GM23338 (cell line): Measurements from ENCODE around the gene RAB40C. TPM values are rescaled to one million over a fixed set of nuclear protein-coding genes. Genes with fewer than 3 reads are reported as not detected.
A peak's percentile ranks its signal among the peaks of the same experiment; 100 is the strongest.

Experiments
- ATAC-seq: fragments of 200-7000 bp; cut with Tn5 transposase; 3 replicates; pipeline ENCODE4 v1.9.1; 2020
- DNase-seq: peaks from one replicate; pipeline ENCODE4 v3.0.0-alpha.2; 2015; ENCODE audit warnings: low spot score
- H2AFZ ChIP-seq: fragments of 200-600 bp; sonication (generic); 2 replicates; pipeline ENCODE4 v1.8.0; 2016; ENCODE audit warnings: antibody characterized with exemption, mild to moderate bottlenecking, moderate library complexity
- H3F3A ChIP-seq: fragments of 200-600 bp; sonication (generic); replicated peaks from 2 replicates; pipeline ENCODE4 v1.8.0; 2017; ENCODE audit warnings: antibody characterized with exemption, mixed run types, low read depth
- H3K27ac ChIP-seq: fragments of 200-600 bp; sonication (generic); 2 replicates; pipeline ENCODE4 v1.6.1; 2016; ENCODE audit warnings: low read depth
- H3K27me3 ChIP-seq: fragments of 200-600 bp; sonication (generic); 2 replicates; pipeline ENCODE4 v1.8.0; 2016; ENCODE audit warnings: mild to moderate bottlenecking, mixed run types, moderate library complexity; ENCODE audit not compliant: insufficient read depth
- H3K36me3 ChIP-seq: fragments of 200-600 bp; sonication (generic); 2 replicates; pipeline ENCODE4 v1.8.0; 2016; ENCODE audit warnings: mild to moderate bottlenecking; ENCODE audit not compliant: insufficient read depth
- H3K4me1 ChIP-seq: fragments of 200-600 bp; sonication (generic); 2 replicates; pipeline ENCODE4 v1.8.0; 2016; ENCODE audit warnings: mild to moderate bottlenecking, moderate library complexity; ENCODE audit not compliant: insufficient read depth
- H3K4me2 ChIP-seq: fragments of 200-600 bp; sonication (generic); 2 replicates; pipeline ENCODE4 v1.7.1; 2017; ENCODE audit warnings: mixed run types
- H3K4me3 ChIP-seq: fragments of 200-600 bp; sonication (generic); 2 replicates; pipeline ENCODE4 v1.6.1; 2016; ENCODE audit warnings: mixed run types
- H3K79me2 ChIP-seq: fragments of 200-600 bp; sonication (generic); replicated peaks from 2 replicates; pipeline ENCODE4 v1.8.0; 2017; ENCODE audit warnings: mild to moderate bottlenecking; ENCODE audit not compliant: insufficient read depth
- H3K9me2 ChIP-seq: fragments of 200-600 bp; sonication (generic); 2 replicates; pipeline ENCODE4 v1.8.0; 2017; ENCODE audit not compliant: insufficient read depth
- H4K20me1 ChIP-seq: fragments of 200-600 bp; sonication (generic); replicated peaks from 2 replicates; pipeline ENCODE4 v1.8.0; 2017; ENCODE audit warnings: mild to moderate bottlenecking; ENCODE audit not compliant: insufficient read depth
- H3K27ac Mint-ChIP-seq: 2 replicates; pipeline ENCODE4 v1.8.0; 2020; ENCODE audit warnings: inconsistent platforms, mild to moderate bottlenecking, moderate library complexity, mixed read lengths
- H3K27me3 Mint-ChIP-seq: 3 replicates; pipeline ENCODE4 v1.8.0; 2022; ENCODE audit warnings: low read depth, mild to moderate bottlenecking, moderate library complexity, mixed read lengths, inconsistent platforms; ENCODE audit not compliant: insufficient read depth, poor library complexity
- H3K36me3 Mint-ChIP-seq: 3 replicates; pipeline ENCODE4 v1.8.0; 2021; ENCODE audit warnings: low read depth, mild to moderate bottlenecking, inconsistent platforms, moderate library complexity, mixed read lengths
- H3K4me1 Mint-ChIP-seq: 3 replicates; pipeline ENCODE4 v1.8.0; 2020; ENCODE audit warnings: mild to moderate bottlenecking, inconsistent platforms, mixed read lengths
- H3K4me3 Mint-ChIP-seq: 3 replicates; pipeline ENCODE4 v1.8.0; 2021; ENCODE audit warnings: moderate library complexity, mild to moderate bottlenecking, inconsistent platforms, mixed read lengths
- H3K9me3 Mint-ChIP-seq: 3 replicates; pipeline ENCODE4 v1.8.0; 2020; ENCODE audit warnings: moderate library complexity, mild to moderate bottlenecking, inconsistent platforms, mixed read lengths
- CREB1 ChIP-seq: fragments of 250-450 bp; sonication (Bioruptor Pico); IDR thresholded peaks from 2 replicates; pipeline ENCODE4 v1.5.0; 2020; ENCODE audit warnings: low read depth, mild to moderate bottlenecking, moderate library complexity
- EZH2 ChIP-seq: fragments of 200-600 bp; sonication (generic); IDR thresholded peaks from one replicate; pipeline ENCODE4 v1.8.0; 2017; ENCODE audit warnings: antibody characterized with exemption, mild to moderate bottlenecking, low read depth; ENCODE audit not compliant: unreplicated experiment
- EZH2phosphoT487 ChIP-seq: fragments of 200-600 bp; sonication (generic); IDR thresholded peaks from one replicate; pipeline ENCODE4 v1.8.1; 2018; ENCODE audit warnings: antibody characterized with exemption; ENCODE audit not compliant: unreplicated experiment
- JUNB ChIP-seq: IDR thresholded peaks from one replicate; pipeline ENCODE4 v1.6.1; 2016; ENCODE audit warnings: antibody characterized with exemption; ENCODE audit not compliant: unreplicated experiment
- NANOG ChIP-seq: IDR thresholded peaks from 2 replicates; pipeline ENCODE4 v1.6.1; 2016; ENCODE audit warnings: antibody characterized with exemption, borderline replicate concordance
- POLR2AphosphoS5 ChIP-seq: IDR thresholded peaks from 2 replicates; pipeline ENCODE4 v1.6.1; 2016; ENCODE audit warnings: antibody characterized with exemption, low read depth
- STAT1 ChIP-seq: IDR thresholded peaks from one replicate; pipeline ENCODE4 v1.6.1; 2016; ENCODE audit warnings: antibody characterized with exemption; ENCODE audit not compliant: unreplicated experiment
- ZNF114 ChIP-seq: fragments of 250-450 bp; sonication (Bioruptor Pico); IDR thresholded peaks from 2 replicates; pipeline ENCODE4 v1.5.0; 2020; ENCODE audit warnings: mild to moderate bottlenecking, moderate library complexity
- ZNF331 ChIP-seq: fragments of 250-450 bp; sonication (Bioruptor Pico); IDR thresholded peaks from 2 replicates; pipeline ENCODE4 v1.5.0; 2020; ENCODE audit warnings: low read depth, mild to moderate bottlenecking, moderate library complexity
- polyA plus RNA-seq: library from polyadenylated mRNA; unstranded; fragments of >200 nt; fragmentation: Nextera tagmentation; extraction: Ambion mirVana; gene quantifications from 2 replicates; pipeline ENCODE4 v1.2.1, GENCODE V29; 2016
- total RNA-seq: library from RNA; depleted of rRNA; stranded (reverse); fragments of >200 nt; shearing (Covaris generic); gene quantifications from 2 replicates; pipeline ENCODE4 v1.2.3, GENCODE V29; 2014
- TF ChIP-seq, protein P1 (sequence below), 2 experiments: fragments of 200-600 bp in 1 of 2; sonication (generic) in 1 of 2; conservative IDR thresholded peaks; 2 replicates each; pipeline versions ENCODE4 v1.5.1 to v1.6.1; 2016 to 2017; ENCODE audit warnings: antibody characterized with exemption in 2 of 2, low read depth in 2 of 2, mild to moderate bottlenecking in 2 of 2, moderate library complexity in 1 of 2
- TF ChIP-seq, protein P2 (sequence below): fragments of 250-450 bp; sonication (Bioruptor Pico); IDR thresholded peaks from 2 replicates; pipeline ENCODE4 v1.5.0; 2020; ENCODE audit warnings: mild to moderate bottlenecking, moderate library complexity
- TF ChIP-seq, protein P3 (sequence below): IDR thresholded peaks from one replicate; pipeline ENCODE4 v1.6.1; 2018; ENCODE audit warnings: antibody characterized with exemption; ENCODE audit not compliant: unreplicated experiment
- TF ChIP-seq, protein P4 (sequence below): IDR thresholded peaks from 2 replicates; pipeline ENCODE4 v1.6.1; 2016; ENCODE audit warnings: antibody characterized with exemption

Gene RAB40C
- total and polyA plus RNA-seq, 2 experiments from 2014 or later = 11.2 to 24.6 TPM

DNA sequence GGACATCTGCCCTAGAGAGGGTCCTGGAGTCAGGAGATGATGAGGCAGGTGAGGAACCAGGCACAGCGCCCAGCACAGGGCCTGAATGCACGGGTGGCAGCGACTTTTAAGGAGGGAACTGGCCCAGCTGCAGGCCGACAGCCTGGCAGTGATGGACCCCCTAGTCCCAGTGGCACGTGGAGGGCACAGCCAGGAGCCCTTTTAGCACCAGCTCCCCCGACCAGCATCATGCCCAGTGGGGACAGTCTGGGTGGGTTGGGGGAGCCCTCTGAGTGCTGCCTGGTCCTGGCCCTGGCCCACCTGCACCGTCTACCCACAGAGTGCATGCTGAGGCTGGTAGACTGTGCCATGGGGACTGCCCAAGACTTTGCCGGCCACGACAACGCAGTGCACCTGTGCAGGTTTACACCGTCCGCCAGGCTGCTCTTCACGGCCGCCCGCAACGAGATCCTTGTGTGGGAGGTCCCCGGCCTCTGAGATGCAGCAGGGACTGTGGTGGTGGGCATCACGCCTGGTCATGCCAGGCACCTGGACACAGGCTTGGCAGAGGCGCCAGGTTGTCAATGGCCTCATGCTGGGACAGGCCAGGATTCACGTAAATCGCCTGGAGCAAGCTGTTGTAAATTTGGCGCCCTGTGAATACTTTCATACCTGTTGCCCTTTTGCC, 77.4 kb downstream of the RAB40C start:
- peak overlapping the region; percentile 71; the same call in 2 of the 3 replicates for H3K4me3 Mint-ChIP-seq
- Histone ChIP-seq H3K36me3 (peaks cover 11% of the 10 kb centered on the region; the same call in 1 of the 2 replicates), H3F3A (peaks cover 6% of the 10 kb centered on the region; the same call in 1 of the 2 replicates), H2AFZ (no peak overlapping the region), H3K79me2 (peaks cover 16% of the 10 kb centered on the region), H3K4me3 (peak overlapping the region; percentile 91; the same call in 1 of the 2 replicates), H3K27ac (0 out of 2 replicates have a peak overlapping the region, but pooled peaks have one; percentile 45), H3K4me1 (no peaks in the 10 kb centered on the region), H3K27me3 (no peaks in the 10 kb centered on the region), H3K4me2 (no peak overlapping the region), H3K9me2 (no peaks in the 10 kb centered on the region), H4K20me1 (no peaks in the 10 kb centered on the region; the same call in 1 of the 2 replicates)
- peaks cover 23% of the 10 kb centered on the region for H3K36me3 Mint-ChIP-seq
- peaks cover 4% of the 10 kb centered on the region for H3K27me3 Mint-ChIP-seq
- H3K9me3 Mint-ChIP-seq = no peaks in the 10 kb centered on the region; the same call in 2 of the 3 replicates
- no peak for DNase-seq
- H3K27ac Mint-ChIP-seq = no peak overlapping the region; the same call in 1 of the 2 replicates
- H3K4me1 Mint-ChIP-seq = no peaks in the 10 kb centered on the region
- no peak for ATAC-seq
- TF ChIP-seq POLR2AphosphoS5 (no peak), NANOG (no peak), STAT1 (no peak), EZH2 (no peak), EZH2phosphoT487 (no peak), CREB1 (CRISPR knock-in tag) (no peak), ZNF114 (CRISPR knock-in tag) (no peak), ZNF331 (CRISPR knock-in tag) (no peak), JUNB (no peak)
- TF ChIP-seq, protein P1, sequence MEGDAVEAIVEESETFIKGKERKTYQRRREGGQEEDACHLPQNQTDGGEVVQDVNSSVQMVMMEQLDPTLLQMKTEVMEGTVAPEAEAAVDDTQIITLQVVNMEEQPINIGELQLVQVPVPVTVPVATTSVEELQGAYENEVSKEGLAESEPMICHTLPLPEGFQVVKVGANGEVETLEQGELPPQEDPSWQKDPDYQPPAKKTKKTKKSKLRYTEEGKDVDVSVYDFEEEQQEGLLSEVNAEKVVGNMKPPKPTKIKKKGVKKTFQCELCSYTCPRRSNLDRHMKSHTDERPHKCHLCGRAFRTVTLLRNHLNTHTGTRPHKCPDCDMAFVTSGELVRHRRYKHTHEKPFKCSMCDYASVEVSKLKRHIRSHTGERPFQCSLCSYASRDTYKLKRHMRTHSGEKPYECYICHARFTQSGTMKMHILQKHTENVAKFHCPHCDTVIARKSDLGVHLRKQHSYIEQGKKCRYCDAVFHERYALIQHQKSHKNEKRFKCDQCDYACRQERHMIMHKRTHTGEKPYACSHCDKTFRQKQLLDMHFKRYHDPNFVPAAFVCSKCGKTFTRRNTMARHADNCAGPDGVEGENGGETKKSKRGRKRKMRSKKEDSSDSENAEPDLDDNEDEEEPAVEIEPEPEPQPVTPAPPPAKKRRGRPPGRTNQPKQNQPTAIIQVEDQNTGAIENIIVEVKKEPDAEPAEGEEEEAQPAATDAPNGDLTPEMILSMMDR (conservative IDR thresholded peaks at IDR 0.05; ENCODE audit: low read depth in 2 of 2) = no peak
- TF ChIP-seq, protein P2, sequence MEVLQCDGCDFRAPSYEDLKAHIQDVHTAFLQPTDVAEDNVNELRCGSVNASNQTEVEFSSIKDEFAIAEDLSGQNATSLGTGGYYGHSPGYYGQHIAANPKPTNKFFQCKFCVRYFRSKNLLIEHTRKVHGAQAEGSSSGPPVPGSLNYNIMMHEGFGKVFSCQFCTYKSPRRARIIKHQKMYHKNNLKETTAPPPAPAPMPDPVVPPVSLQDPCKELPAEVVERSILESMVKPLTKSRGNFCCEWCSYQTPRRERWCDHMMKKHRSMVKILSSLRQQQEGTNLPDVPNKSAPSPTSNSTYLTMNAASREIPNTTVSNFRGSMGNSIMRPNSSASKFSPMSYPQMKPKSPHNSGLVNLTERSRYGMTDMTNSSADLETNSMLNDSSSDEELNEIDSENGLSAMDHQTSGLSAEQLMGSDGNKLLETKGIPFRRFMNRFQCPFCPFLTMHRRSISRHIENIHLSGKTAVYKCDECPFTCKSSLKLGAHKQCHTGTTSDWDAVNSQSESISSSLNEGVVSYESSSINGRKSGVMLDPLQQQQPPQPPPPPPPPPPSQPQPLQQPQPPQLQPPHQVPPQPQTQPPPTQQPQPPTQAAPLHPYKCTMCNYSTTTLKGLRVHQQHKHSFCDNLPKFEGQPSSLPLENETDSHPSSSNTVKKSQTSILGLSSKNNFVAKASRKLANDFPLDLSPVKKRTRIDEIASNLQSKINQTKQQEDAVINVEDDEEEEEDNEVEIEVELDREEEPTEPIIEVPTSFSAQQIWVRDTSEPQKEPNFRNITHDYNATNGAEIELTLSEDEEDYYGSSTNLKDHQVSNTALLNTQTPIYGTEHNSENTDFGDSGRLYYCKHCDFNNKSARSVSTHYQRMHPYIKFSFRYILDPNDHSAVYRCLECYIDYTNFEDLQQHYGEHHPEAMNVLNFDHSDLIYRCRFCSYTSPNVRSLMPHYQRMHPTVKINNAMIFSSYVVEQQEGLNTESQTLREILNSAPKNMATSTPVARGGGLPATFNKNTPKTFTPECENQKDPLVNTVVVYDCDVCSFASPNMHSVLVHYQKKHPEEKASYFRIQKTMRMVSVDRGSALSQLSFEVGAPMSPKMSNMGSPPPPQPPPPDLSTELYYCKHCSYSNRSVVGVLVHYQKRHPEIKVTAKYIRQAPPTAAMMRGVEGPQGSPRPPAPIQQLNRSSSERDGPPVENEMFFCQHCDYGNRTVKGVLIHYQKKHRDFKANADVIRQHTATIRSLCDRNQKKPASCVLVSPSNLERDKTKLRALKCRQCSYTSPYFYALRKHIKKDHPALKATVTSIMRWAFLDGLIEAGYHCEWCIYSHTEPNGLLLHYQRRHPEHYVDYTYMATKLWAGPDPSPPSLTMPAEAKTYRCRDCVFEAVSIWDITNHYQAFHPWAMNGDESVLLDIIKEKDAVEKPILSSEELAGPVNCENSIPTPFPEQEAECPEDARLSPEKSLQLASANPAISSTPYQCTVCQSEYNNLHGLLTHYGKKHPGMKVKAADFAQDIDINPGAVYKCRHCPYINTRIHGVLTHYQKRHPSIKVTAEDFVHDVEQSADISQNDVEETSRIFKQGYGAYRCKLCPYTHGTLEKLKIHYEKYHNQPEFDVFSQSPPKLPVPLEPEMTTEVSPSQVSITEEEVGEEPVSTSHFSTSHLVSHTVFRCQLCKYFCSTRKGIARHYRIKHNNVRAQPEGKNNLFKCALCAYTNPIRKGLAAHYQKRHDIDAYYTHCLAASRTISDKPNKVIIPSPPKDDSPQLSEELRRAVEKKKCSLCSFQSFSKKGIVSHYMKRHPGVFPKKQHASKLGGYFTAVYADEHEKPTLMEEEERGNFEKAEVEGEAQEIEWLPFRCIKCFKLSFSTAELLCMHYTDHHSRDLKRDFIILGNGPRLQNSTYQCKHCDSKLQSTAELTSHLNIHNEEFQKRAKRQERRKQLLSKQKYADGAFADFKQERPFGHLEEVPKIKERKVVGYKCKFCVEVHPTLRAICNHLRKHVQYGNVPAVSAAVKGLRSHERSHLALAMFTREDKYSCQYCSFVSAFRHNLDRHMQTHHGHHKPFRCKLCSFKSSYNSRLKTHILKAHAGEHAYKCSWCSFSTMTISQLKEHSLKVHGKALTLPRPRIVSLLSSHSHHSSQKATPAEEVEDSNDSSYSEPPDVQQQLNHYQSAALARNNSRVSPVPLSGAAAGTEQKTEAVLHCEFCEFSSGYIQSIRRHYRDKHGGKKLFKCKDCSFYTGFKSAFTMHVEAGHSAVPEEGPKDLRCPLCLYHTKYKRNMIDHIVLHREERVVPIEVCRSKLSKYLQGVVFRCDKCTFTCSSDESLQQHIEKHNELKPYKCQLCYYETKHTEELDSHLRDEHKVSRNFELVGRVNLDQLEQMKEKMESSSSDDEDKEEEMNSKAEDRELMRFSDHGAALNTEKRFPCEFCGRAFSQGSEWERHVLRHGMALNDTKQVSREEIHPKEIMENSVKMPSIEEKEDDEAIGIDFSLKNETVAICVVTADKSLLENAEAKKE (CRISPR knock-in tag) = no peak
- TF ChIP-seq, protein P3, sequence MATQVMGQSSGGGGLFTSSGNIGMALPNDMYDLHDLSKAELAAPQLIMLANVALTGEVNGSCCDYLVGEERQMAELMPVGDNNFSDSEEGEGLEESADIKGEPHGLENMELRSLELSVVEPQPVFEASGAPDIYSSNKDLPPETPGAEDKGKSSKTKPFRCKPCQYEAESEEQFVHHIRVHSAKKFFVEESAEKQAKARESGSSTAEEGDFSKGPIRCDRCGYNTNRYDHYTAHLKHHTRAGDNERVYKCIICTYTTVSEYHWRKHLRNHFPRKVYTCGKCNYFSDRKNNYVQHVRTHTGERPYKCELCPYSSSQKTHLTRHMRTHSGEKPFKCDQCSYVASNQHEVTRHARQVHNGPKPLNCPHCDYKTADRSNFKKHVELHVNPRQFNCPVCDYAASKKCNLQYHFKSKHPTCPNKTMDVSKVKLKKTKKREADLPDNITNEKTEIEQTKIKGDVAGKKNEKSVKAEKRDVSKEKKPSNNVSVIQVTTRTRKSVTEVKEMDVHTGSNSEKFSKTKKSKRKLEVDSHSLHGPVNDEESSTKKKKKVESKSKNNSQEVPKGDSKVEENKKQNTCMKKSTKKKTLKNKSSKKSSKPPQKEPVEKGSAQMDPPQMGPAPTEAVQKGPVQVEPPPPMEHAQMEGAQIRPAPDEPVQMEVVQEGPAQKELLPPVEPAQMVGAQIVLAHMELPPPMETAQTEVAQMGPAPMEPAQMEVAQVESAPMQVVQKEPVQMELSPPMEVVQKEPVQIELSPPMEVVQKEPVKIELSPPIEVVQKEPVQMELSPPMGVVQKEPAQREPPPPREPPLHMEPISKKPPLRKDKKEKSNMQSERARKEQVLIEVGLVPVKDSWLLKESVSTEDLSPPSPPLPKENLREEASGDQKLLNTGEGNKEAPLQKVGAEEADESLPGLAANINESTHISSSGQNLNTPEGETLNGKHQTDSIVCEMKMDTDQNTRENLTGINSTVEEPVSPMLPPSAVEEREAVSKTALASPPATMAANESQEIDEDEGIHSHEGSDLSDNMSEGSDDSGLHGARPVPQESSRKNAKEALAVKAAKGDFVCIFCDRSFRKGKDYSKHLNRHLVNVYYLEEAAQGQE = no peak
- TF ChIP-seq, protein P4, sequence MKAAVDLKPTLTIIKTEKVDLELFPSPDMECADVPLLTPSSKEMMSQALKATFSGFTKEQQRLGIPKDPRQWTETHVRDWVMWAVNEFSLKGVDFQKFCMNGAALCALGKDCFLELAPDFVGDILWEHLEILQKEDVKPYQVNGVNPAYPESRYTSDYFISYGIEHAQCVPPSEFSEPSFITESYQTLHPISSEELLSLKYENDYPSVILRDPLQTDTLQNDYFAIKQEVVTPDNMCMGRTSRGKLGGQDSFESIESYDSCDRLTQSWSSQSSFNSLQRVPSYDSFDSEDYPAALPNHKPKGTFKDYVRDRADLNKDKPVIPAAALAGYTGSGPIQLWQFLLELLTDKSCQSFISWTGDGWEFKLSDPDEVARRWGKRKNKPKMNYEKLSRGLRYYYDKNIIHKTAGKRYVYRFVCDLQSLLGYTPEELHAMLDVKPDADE = no peak
